Neuronal stem cell (in vitro differentiated cells): Measurements from ENCODE around the gene TUG1.

Experiments
- DNase-seq: peaks from one replicate; pipeline ENCODE4 v3.0.0-alpha.2; 2013; ENCODE audit warnings: low spot score
- H2AFZ ChIP-seq: one replicate; pipeline ENCODE4 v1.6.1; 2013; ENCODE audit warnings: mild to moderate bottlenecking, low read length, inconsistent platforms
- H2AK5ac ChIP-seq: 2 replicates; pipeline ENCODE4 v1.6.1; 2013; ENCODE audit warnings: low read depth, mild to moderate bottlenecking, inconsistent platforms, low read length, moderate library complexity, mixed read lengths
- H2BK120ac ChIP-seq: 2 replicates; pipeline ENCODE4 v1.6.1; 2013; ENCODE audit warnings: low read depth, mild to moderate bottlenecking, inconsistent platforms, low read length, moderate library complexity, mixed read lengths
- H2BK12ac ChIP-seq: one replicate; pipeline ENCODE4 v1.6.1; 2013; ENCODE audit warnings: low read length, inconsistent platforms
- H2BK15ac ChIP-seq: 2 replicates; pipeline ENCODE4 v1.6.1; 2013; ENCODE audit warnings: mild to moderate bottlenecking, low read length, inconsistent platforms, mixed read lengths
- H2BK5ac ChIP-seq: one replicate; pipeline ENCODE4 v1.6.1; 2013; ENCODE audit warnings: inconsistent platforms, mild to moderate bottlenecking, low read length, moderate library complexity
- H3K14ac ChIP-seq: one replicate; pipeline ENCODE4 v1.6.1; 2013; ENCODE audit warnings: low read length, inconsistent platforms
- H3K18ac ChIP-seq: 2 replicates; pipeline ENCODE4 v1.6.1; 2013; ENCODE audit warnings: low read length, inconsistent platforms
- H3K23ac ChIP-seq: 2 replicates; pipeline ENCODE4 v1.6.1; 2013; ENCODE audit warnings: low read depth, mild to moderate bottlenecking, mixed read lengths, low read length, inconsistent platforms; ENCODE audit not compliant: poor library complexity
- H3K27ac ChIP-seq: replicated peaks from 3 replicates; pipeline ENCODE4 v1.5.1; 2013; ENCODE audit warnings: low read length, inconsistent platforms
- H3K27me3 ChIP-seq, 3 experiments: 2 replicates each; pipeline ENCODE4 v1.6.1; 2013; ENCODE audit warnings: low read length in 3 of 3, mild to moderate bottlenecking in 2 of 3, inconsistent platforms in 1 of 3, low read depth in 1 of 3, mixed read lengths in 1 of 3, moderate library complexity in 1 of 3; ENCODE audit not compliant: control insufficient read depth in 3 of 3, insufficient read depth in 3 of 3
- H3K36me3 ChIP-seq, 2 donors: replicated peaks in 1 of 2; 2 replicates each; pipeline ENCODE4 v1.6.1; 2013; ENCODE audit warnings: low read length in 2 of 2; ENCODE audit not compliant: control insufficient read depth in 2 of 2, insufficient read depth in 2 of 2
- H3K4ac ChIP-seq: 2 replicates; pipeline ENCODE4 v1.6.1; 2013; ENCODE audit warnings: inconsistent platforms, mild to moderate bottlenecking, low read length, moderate library complexity
- H3K4me1 ChIP-seq, 2 donors: 1 replicate in 1 of 2; 2 replicates in 1 of 2; pipeline ENCODE4 v1.6.1; 2013; ENCODE audit warnings: low read length in 2 of 2, low read depth in 1 of 2; ENCODE audit not compliant: control insufficient read depth in 2 of 2, insufficient read depth in 1 of 2
- H3K4me2 ChIP-seq: one replicate; pipeline ENCODE4 v1.6.1; 2013; ENCODE audit warnings: mild to moderate bottlenecking, low read length, inconsistent platforms; ENCODE audit not compliant: insufficient read depth, poor library complexity, severe bottlenecking
- H3K4me3 ChIP-seq, 2 donors: 2 replicates each; pipeline ENCODE4 v1.5.1; 2013; ENCODE audit warnings: low read length in 2 of 2, mild to moderate bottlenecking in 2 of 2, inconsistent platforms in 1 of 2, moderate library complexity in 1 of 2
- H3K79me1 ChIP-seq: one replicate; pipeline ENCODE4 v1.6.1; 2013; ENCODE audit warnings: low read depth, mild to moderate bottlenecking, inconsistent platforms, low read length, moderate library complexity
- H3K9ac ChIP-seq: one replicate; pipeline ENCODE4 v1.6.1; 2013; ENCODE audit warnings: mild to moderate bottlenecking, low read depth, low read length, inconsistent platforms; ENCODE audit not compliant: poor library complexity
- H3K9me3 ChIP-seq, 2 donors: replicated peaks in 1 of 2; 2 replicates each; pipeline versions ENCODE3 to v1.6.1; 2013; ENCODE audit warnings: low read length in 2 of 2, mild to moderate bottlenecking in 2 of 2, inconsistent platforms in 1 of 2, low read depth in 1 of 2, mixed read lengths in 1 of 2, moderate library complexity in 1 of 2; ENCODE audit not compliant: control insufficient read depth in 2 of 2, insufficient read depth in 1 of 2
- H4K8ac ChIP-seq: one replicate; pipeline ENCODE4 v1.6.1; 2013; ENCODE audit warnings: low read depth, mild to moderate bottlenecking, inconsistent platforms, low read length, moderate library complexity
- H4K91ac ChIP-seq: one replicate; pipeline ENCODE4 v1.6.1; 2013; ENCODE audit warnings: low read length, low read depth, mild to moderate bottlenecking, inconsistent platforms; ENCODE audit not compliant: poor library complexity
- WGBS, 2 donors: extraction: QIAGEN DNeasy Blood & Tissue Kit; methylation state at CpG; one replicate each; pipeline ENCODE4 v1.1.7; 2013; ENCODE audit warnings: missing lambda C conversion rate in 2 of 2, mixed read lengths in 1 of 2; ENCODE audit not compliant: insufficient read length in 2 of 2, insufficient replicate concordance in 1 of 2; ENCODE audit errors: extremely low coverage in 2 of 2; 5-methylcytosine and 5-hydroxymethylcytosine counted together

The TUG1 gene

DNA sequence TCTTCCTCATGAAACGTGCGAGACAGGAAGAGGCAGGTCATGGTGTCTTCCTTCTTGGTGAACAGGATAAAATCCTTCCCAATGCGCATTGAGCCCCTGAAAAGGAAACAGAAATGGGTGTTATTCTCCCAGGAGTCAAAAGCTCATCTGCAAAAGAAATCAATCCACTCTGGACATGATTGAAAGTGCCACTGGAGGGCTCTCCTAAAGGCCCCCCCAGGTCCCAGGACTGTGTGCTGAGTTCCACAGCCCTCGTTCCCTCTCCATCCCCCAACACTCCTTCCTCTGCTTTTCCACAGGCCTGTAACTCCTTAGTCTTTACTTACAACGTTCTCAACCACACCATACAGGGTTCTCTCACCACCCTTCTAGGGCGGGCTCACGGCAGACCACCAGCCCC, 22.7 kb upstream of the TUG1 start:
- Histone ChIP-seq H4K91ac (no peak overlapping the region), H4K8ac (no peak overlapping the region), H2BK120ac (no peak overlapping the region), H3K18ac (peak overlapping the region; percentile 30), H3K4ac (no peak overlapping the region), H3K36me3 (peaks cover 57 to 100% of the 10 kb centered on the region in 2 donors), H3K27me3 (no peaks in the 10 kb centered on the region), H3K9me3 (no peaks in the 10 kb centered on the region), H3K4me2 (no peak overlapping the region), H3K4me1 (peaks cover 6 to 19% of the 10 kb centered on the region in 2 donors), H2AK5ac (no peak overlapping the region), H2BK15ac (no peak overlapping the region), H2BK12ac (no peak overlapping the region), H3K79me1 (no peaks in the 10 kb centered on the region), H2AFZ (no peak overlapping the region), H3K14ac (no peak overlapping the region), H3K4me3 (no peak overlapping the region), H3K23ac (no peak overlapping the region), H3K9ac (peak overlapping the region; percentile 36), H2BK5ac (no peak overlapping the region), H3K27ac (no peak overlapping the region)
- no peak for DNase-seq
- 100% methylated on average over 1 of the region's 7 CpGs; no CpG with 5 or more reads in 1 of the 2 donors for WGBS, 2 donors

- no peak overlapping the region for H2AFZ ChIP-seq
- H3K4ac ChIP-seq = no peak overlapping the region
- H2AK5ac ChIP-seq = no peak overlapping the region
- H3K27ac ChIP-seq = peak overlapping the region; percentile 74
- H3K4me1 ChIP-seq = peaks cover 6 to 19% of the 10 kb centered on the region in 2 donors
- H4K8ac ChIP-seq = no peak overlapping the region
- no peak overlapping the region for H2BK12ac ChIP-seq
- WGBS, 2 donors = no CpG with 5 or more reads among the region's 5 CpGs
- peak; percentile 62 for DNase-seq
- no peaks in the 10 kb centered on the region for H3K27me3 ChIP-seq
- H3K9me3 ChIP-seq = no peaks in the 10 kb centered on the region
- H3K36me3 ChIP-seq = peaks cover 52 to 99% of the 10 kb centered on the region in 2 donors
- H3K9ac ChIP-seq = no peak overlapping the region
- H2BK5ac ChIP-seq = no peak overlapping the region
- H2BK120ac ChIP-seq = no peak overlapping the region
- H4K91ac ChIP-seq = no peak overlapping the region
- H3K23ac ChIP-seq = no peak overlapping the region
- no peak overlapping the region for H3K14ac ChIP-seq
- no peak overlapping the region for H2BK15ac ChIP-seq
- H3K18ac ChIP-seq = no peak overlapping the region
- H3K4me3 ChIP-seq = no peak overlapping the region
- H3K79me1 ChIP-seq = no peaks in the 10 kb centered on the region
- peak overlapping the region; percentile 21 for H3K4me2 ChIP-seq
Measured at GRCh38 chr22:30947173-30947815, 21.8 kb upstream of the TUG1 start.

DNA sequence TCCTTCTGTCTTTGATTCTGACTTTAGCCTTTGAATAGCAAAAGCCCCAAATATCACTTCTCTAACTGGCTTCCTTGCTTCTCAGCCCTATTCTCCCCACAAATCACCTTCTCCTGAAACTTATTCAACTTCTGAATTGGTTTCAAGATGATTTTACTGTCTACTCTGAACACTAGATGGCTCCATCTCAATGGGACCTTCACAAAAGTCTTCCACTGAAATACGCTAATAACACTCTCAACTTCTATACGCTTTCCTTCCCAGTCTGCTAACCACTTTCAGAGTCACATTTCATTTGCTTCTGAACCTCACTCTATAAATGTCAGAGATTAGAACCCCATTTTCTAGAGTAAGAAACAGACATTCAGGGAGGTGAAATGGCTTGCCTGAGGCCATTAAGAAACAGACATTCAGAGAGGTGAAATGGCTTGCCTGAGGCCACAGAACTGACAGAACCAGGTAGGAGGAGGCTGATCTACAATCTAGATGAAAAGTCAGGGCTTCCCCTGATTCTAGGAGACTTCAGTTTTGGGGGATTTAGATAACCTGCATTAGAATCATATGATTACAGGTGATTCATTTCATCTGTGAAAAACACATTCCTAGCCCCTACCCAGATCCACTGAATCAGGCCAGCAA, 21.1 kb upstream of the TUG1 start:
- no peak overlapping the region for H3K4ac ChIP-seq
- H3K9me3 ChIP-seq = no peaks in the 10 kb centered on the region
- H2BK120ac ChIP-seq = no peak overlapping the region
- H3K4me1 ChIP-seq = peaks cover 6 to 19% of the 10 kb centered on the region in 2 donors
- no peak overlapping the region for H3K9ac ChIP-seq
- H3K23ac ChIP-seq = no peak overlapping the region
- no peaks in the 10 kb centered on the region for H3K79me1 ChIP-seq
- H2AFZ ChIP-seq = no peak overlapping the region
- H3K18ac ChIP-seq = no peak overlapping the region
- WGBS, 2 donors = 100% methylated on average over 2 of the region's 2 CpGs; no CpG with 5 or more reads in 1 of the 2 donors
- no peak overlapping the region for H3K14ac ChIP-seq
- peak; percentile 18 for DNase-seq
- peaks cover 54 to 99% of the 10 kb centered on the region in 2 donors for H3K36me3 ChIP-seq
- peak overlapping the region; percentile 66 for H3K27ac ChIP-seq
- no peak overlapping the region for H2BK15ac ChIP-seq
- H4K8ac ChIP-seq = no peak overlapping the region
- H2AK5ac ChIP-seq = no peak overlapping the region
- no peak overlapping the region for H3K4me3 ChIP-seq
- no peak overlapping the region for H2BK5ac ChIP-seq
- no peak overlapping the region for H3K4me2 ChIP-seq
- H4K91ac ChIP-seq = no peak overlapping the region
- H3K27me3 ChIP-seq = no peaks in the 10 kb centered on the region
- no peak overlapping the region for H2BK12ac ChIP-seq

- 100% methylated on average over 2 of the region's 3 CpGs; no CpG with 5 or more reads in 1 of the 2 donors for WGBS, 2 donors
Measured at GRCh38 chr22:30948930-30949342, 20.1 kb upstream of the TUG1 start.

More at GRCh38 chr22:30948930-30949342, 20.1 kb upstream of the TUG1 start:
- no peak overlapping the region for H3K4me3 ChIP-seq
- DNase-seq = no peak
- H3K9ac ChIP-seq = no peak overlapping the region
- no peak overlapping the region for H2BK5ac ChIP-seq
- H3K14ac ChIP-seq = no peak overlapping the region
- H2BK120ac ChIP-seq = no peak overlapping the region
- no peak overlapping the region for H3K27ac ChIP-seq
- H3K27me3 ChIP-seq = no peaks in the 10 kb centered on the region
- H3K36me3 ChIP-seq = peaks cover 55 to 99% of the 10 kb centered on the region in 2 donors
- no peak overlapping the region for H2AFZ ChIP-seq
- H3K9me3 ChIP-seq = no peaks in the 10 kb centered on the region
- no peak overlapping the region for H3K4ac ChIP-seq
- no peak overlapping the region for H3K18ac ChIP-seq
- H2AK5ac ChIP-seq = no peak overlapping the region
- no peak overlapping the region for H2BK12ac ChIP-seq
- H3K79me1 ChIP-seq = no peaks in the 10 kb centered on the region
- no peak overlapping the region for H3K4me2 ChIP-seq
- H3K23ac ChIP-seq = no peak overlapping the region
- H3K4me1 ChIP-seq = peaks cover 8 to 19% of the 10 kb centered on the region in 2 donors
- no peak overlapping the region for H2BK15ac ChIP-seq
- H4K91ac ChIP-seq = no peak overlapping the region
- no peak overlapping the region for H4K8ac ChIP-seq
